Activated CD8-positive, alpha-beta memory T cell treated with anti-CD3 and anti-CD28 coated beads for 4 hours (primary cell): ENCODE data around the gene LRATD1.
"Not testable (repeated sequence)": the region's sequence is repeated elsewhere in the genome, so short reads cannot be mapped to it uniquely, and the experiment has no call there.

ENCODE experiments used
- DNase-seq, 2 donors: peaks; one replicate each; pipeline ENCODE4 v3.0.0-alpha.2; 2020; ENCODE audit warnings: low read depth in 2 of 2

Gene LRATD1, protein sequence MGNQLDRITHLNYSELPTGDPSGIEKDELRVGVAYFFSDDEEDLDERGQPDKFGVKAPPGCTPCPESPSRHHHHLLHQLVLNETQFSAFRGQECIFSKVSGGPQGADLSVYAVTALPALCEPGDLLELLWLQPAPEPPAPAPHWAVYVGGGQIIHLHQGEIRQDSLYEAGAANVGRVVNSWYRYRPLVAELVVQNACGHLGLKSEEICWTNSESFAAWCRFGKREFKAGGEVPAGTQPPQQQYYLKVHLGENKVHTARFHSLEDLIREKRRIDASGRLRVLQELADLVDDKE

GRCh38 chr2:14632133-14632936, at the start of gene LRATD1:
LRATD1 (plus strand) TSS chr2:14632717; CDS start chr2:14633980, 1,263 bp downstream.
- no peak for DNase-seq

GRCh38 chr2:14583059-14583458, 49.5 kb upstream of the LRATD1 start:
- no peak for DNase-seq

DNA sequence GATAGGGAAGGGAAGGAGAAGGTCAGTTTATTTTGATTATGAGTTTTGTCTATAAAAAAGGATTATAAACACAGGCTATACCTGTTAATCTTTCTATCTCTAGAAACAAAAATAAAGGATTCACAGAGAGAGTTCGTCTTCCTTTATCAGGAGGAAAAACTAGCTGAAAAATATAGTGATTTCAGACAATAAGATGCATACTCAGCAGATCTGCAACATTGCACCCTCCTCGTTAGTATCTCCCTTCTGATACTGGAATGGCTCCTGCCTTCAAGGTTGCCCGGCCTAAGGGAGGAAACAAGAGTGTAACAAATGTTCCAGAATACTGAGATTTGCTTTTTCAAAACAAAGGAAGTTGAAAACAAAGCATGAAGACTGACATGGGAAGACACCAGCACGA, 48.7 kb upstream of the LRATD1 start:
- no peak for DNase-seq

GRCh38 chr2:14587119-14587518, 45.4 kb upstream of the LRATD1 start:
- DNase-seq = no peak

GRCh38 chr2:14601156-14601770, 31.3 kb upstream of the LRATD1 start:
- no peak for DNase-seq

DNA sequence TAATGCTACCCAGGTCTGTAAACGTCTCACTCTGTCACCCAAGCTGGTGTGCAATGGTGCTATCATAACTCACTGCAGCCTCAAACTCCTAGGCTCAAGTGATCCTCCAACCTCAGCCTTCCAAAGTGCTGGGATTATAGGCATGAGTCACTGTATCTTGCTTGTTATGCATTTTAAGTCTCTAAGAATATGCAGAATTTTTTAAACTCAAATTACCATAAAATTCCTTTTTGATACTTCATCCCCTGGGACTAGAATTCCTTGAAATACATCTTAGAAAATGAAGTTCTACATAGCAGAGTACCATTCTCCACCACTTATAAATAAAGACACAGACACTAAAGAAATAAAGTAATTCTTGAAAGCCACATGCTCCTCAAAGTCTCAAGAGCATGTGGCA, 30.2 kb upstream of the LRATD1 start:
- no peak for DNase-seq

DNA sequence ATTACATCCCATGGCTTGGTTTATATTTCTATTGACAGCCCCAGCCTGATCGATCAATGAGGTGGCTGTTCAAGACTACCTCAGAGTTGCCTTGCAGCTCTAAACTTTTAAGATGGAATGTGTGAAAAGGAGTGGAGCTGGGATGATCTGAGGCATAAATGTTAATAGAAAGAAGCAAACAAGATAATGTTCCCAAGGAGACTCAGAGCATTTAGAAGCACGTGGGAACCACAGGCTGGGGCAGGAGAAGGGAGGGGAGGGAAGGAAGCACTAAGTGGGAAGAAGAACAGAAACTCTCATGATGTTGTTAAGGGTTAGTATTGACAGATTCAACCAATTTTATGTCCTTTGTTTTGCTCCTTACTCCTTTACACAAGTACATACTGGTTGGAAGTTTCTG, 28.8 kb upstream of the LRATD1 start:
- no peak for DNase-seq

GRCh38 chr2:14608245-14608644, 24.3 kb upstream of the LRATD1 start:
- no peak for DNase-seq

DNA sequence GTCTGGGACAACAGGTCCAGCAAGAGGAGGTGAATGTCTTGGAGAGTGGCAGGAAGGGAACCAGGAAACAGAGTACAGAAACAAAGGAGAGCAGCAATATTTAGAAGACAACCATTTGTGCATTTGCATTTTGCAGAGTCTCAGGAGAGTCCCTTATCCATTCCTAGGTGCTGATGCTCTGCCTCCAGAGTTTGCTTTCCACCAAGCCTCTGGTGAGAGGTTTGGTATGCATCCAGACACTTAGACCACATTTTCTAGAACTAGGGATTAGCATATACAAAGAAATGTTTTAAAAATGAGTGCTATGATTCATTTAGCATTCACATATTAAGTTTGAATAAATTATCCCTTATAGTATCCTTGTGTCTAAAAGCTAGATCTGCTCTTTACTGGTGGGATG, 18.5 kb upstream of the LRATD1 start:
- DNase-seq = no peak

- no peak for DNase-seq
Measured at GRCh38 chr2:14615121-14615520, 17.4 kb upstream of the LRATD1 start.

DNA sequence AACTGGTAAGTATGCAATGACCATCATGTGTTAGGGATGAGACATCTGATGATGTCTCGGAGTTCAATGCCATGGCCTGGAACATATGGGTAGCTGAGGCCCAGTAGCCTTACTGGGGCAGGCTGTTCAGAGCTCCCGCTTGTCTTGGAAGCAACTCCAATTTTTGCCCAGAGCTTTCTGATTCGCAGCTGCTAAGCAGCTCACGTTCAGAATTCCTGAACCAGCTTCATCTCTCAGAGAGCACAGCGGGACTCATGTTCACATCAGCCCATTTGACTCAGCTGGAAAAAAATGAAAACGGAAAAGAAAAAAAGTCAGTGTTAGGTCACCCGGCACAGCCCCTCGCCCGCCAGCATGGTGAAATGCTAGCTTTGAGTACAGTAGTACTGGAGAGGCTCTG, 16.8 kb upstream of the LRATD1 start:
- no peak for DNase-seq

- DNase-seq = no peak
Measured at GRCh38 chr2:14616342-14616741, 16.2 kb upstream of the LRATD1 start.

GRCh38 chr2:14616950-14617349, 15.6 kb upstream of the LRATD1 start:
- DNase-seq = no peak

DNA sequence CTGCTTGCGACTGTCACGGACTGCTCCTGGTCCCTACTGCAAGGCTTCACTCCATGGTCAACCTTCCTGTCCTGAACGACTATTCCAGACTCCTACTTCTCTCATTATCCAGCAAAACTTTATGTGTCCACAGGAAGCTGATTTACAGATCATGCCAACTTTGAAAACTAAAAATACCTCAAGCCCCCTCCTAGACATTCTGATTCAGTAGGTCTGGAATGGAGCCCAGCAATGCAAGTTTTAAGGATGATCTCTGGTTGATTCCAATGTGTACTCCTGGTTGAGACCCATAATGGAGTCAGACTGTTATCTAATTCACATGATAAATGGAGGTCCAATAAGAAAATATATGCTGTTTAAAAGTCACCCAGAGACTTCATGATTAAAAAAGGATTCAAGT, 13.1 kb upstream of the LRATD1 start:
- DNase-seq = no peak

GRCh38 chr2:14621114-14621513, 11.4 kb upstream of the LRATD1 start:
- no peak for DNase-seq

DNA sequence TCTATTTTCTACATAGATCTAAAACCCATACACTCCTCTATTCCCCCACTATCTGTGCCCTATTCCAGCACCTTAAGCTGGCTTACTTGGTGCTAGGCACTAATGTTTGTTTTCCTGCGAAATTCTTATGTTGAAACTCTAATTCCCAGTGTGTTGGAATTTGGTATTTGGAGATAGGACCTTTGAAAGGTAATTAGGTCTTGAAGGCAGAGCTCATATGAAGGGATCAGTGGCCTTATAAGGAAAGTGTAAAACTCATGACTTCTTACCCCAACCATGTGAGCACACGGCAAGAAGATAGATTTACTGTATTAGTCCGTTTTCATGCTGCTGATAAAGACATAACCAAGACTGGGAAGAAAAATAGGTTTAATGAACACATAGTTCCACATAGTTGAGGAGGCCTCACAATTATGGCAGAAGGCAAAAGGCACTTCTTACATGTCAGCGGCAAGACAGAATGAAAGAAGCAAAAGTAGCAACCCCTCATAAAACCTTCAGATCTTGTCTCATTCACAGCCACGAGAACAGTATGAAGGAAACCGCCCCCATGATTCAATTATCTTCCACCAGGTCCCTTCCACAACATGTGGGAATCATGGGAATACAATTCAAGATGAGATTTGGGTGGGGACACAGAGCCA, 10.5 kb upstream of the LRATD1 start:
- no peak for DNase-seq

- not testable (repeated sequence) for DNase-seq
Measured at GRCh38 chr2:14622550-14622939, 10.0 kb upstream of the LRATD1 start.

DNA sequence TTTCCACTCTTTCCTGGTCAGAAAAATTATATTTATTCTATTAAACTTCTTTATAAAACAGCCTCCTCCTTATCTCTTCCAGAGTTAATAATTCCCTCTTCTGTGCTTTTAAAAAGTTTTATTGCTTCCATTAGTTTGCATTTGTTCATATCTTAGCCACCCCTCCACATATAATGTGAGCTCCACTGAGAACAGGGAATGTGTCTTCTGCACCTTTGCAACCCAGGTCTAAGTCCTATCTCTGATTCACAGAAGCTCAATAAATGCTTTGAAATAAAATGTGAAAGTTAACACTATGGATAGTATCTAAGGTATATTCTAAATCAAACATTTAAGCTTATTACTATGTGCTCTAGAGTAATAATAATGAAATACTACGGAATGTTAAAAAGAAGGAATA, 9.3 kb upstream of the LRATD1 start:
- no peak for DNase-seq

DNA sequence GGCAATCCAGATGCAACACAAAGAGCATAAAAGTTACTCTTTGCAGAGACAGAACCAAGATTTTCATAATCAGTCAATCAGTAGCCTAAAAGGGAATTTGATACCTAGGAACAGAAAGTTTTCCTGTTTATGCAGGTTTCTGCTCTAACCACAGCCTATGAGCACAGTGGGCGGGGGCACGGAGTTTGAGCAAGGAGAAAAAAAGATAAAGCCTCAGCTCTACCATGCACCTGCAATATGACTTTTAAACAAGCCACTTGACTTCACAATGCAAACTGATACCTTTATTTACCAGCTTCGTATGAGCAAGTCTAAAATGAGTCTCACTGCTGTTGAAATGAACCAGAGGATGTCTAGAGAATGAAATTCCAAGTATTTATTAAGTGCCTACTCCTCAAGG, 5.6 kb upstream of the LRATD1 start:
- DNase-seq = no peak

GRCh38 chr2:14628901-14629300, 3.6 kb upstream of the LRATD1 start:
- DNase-seq = no peak

GRCh38 chr2:14631406-14632040, 994 bp upstream of the LRATD1 start:
- DNase-seq = no peak

DNA sequence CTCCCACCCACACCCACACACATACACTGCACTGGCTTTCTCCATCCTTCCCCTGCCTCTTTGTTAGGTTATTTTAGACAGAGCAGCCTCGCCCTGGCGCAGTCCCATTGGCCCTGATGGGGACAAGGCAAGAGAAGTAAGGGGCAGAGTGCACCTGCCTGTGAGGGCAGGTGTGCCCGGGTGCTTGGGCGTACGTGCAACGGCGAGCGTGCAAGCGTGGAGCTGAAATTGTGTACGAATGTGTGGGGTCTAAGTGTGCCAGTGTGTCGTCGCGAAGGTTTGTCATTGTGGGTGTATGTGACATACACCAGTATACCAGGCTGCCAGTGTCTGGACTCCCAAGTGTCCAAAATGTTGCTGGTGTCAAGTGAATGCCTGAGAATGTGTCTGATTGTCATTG, 544 bp downstream of the LRATD1 start:
- no peak for DNase-seq
